ENCODE measurements around the gene AK8.

AK8 gene

GRCh38 chr9:132840980-132841379, 37.1 kb downstream of the AK8 start:
- no peak for TF ChIP-seq CTCF (conservative IDR thresholded peaks at IDR 0.05; ENCODE audit: low read depth)
- no peak for DNase-seq (ENCODE audit: low spot score)
- ChIA-PET POLR2A (ENCODE audit: low non-redundant PET) (no interaction called here), CTCF (no interaction called here)
- no peak overlapping the region for H3K27ac ChIP-seq

GRCh38 chr9:132838291-132838690, 39.8 kb downstream of the AK8 start:
- POLR2A ChIA-PET (ENCODE audit: low non-redundant PET), result no interaction called here
- TF ChIP-seq CTCF (conservative IDR thresholded peaks at IDR 0.05; ENCODE audit: low read depth), result no peak
- DNase-seq (ENCODE audit: low spot score), result no peak
- CTCF ChIA-PET, result no interaction called here
- no peak overlapping the region for H3K27ac ChIP-seq

GRCh38 chr9:132837501-132838286, 40.4 kb downstream of the AK8 start:
- DNase-seq (ENCODE audit: low spot score), result no peak
- POLR2A ChIA-PET (ENCODE audit: low non-redundant PET), result no interaction called here
- no peak for TF ChIP-seq CTCF (conservative IDR thresholded peaks at IDR 0.05; ENCODE audit: low read depth)
- CTCF ChIA-PET, result no interaction called here
- no peak overlapping the region for H3K27ac ChIP-seq

- CTCF ChIA-PET, result no interaction called here
- DNase-seq (ENCODE audit: low spot score), result peak; percentile 73
- POLR2A ChIA-PET (ENCODE audit: low non-redundant PET), result no interaction called here
- no peak overlapping the region for H3K27ac ChIP-seq
- TF ChIP-seq CTCF (conservative IDR thresholded peaks at IDR 0.05; ENCODE audit: low read depth), result no peak
These were observed 43.7 kb downstream of the AK8 start for GRCh38 chr9:132834343-132834742.

GRCh38 chr9:132833550-132834121, 44.4 kb downstream of the AK8 start:
- ChIA-PET POLR2A (ENCODE audit: low non-redundant PET) (no interaction called here), CTCF (no interaction called here)
- TF ChIP-seq CTCF (conservative IDR thresholded peaks at IDR 0.05; ENCODE audit: low read depth), result no peak
- DNase-seq (ENCODE audit: low spot score), result no peak
- no peak overlapping the region for H3K27ac ChIP-seq

GRCh38 chr9:132832171-132832881, 45.8 kb downstream of the AK8 start:
- TF ChIP-seq CTCF (conservative IDR thresholded peaks at IDR 0.05; ENCODE audit: low read depth), result no peak
- DNase-seq (ENCODE audit: low spot score), result no peak
- ChIA-PET CTCF (interaction anchor here (0.5 to 0.7 kb wide), 2 partner anchors 141 to 147 kb away, joined by 3 to 8 read pairs; partner anchors contain the start of gene GFI1B), POLR2A (ENCODE audit: low non-redundant PET) (no interaction called here)
- H3K27ac ChIP-seq, result no peak overlapping the region

Measured in RWPE1 (cell line).